GM18517 (cell line): ENCODE results near the gene OSBPL8.
"Not testable (repeated sequence)": the region's sequence is repeated elsewhere in the genome, so short reads cannot be mapped to it uniquely, and the experiment has no call there.

ENCODE experiments used
- ATAC-seq: cut with Tn5 transposase; IDR thresholded peaks from one replicate; pipeline ENCODE4 v1.9.1; 2021; ENCODE audit warnings: mild to moderate bottlenecking, moderate library complexity; ENCODE audit not compliant: unreplicated experiment

Gene OSBPL8

GRCh38 chr12:76374386-76375020 lies 185.1 kb downstream of the OSBPL8 start:
- ATAC-seq: no peak

GRCh38 chr12:76368230-76368629 lies 191.3 kb downstream of the OSBPL8 start:
- ATAC-seq: no peak

- no peak for ATAC-seq
These were observed 193.4 kb downstream of the OSBPL8 start for GRCh38 chr12:76366163-76366562.

DNA sequence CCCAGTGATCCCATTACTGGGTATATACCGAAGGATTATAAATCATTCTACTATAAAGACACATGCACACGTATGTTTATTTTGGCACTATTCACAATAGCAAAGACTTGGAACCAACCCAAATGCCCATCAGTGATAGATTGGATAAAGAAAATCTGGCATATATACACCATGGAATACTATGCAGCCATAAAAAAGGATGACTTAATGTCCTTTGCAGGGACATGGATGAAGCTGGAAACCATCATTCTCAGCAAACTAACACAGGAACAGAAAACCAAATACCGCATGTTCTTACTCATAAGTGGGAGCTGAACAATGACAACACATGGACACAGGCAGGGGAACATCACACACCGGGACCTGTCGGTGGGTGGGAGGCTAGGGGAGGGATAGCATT lies 195.4 kb downstream of the OSBPL8 start:
- not testable (repeated sequence) for ATAC-seq

DNA sequence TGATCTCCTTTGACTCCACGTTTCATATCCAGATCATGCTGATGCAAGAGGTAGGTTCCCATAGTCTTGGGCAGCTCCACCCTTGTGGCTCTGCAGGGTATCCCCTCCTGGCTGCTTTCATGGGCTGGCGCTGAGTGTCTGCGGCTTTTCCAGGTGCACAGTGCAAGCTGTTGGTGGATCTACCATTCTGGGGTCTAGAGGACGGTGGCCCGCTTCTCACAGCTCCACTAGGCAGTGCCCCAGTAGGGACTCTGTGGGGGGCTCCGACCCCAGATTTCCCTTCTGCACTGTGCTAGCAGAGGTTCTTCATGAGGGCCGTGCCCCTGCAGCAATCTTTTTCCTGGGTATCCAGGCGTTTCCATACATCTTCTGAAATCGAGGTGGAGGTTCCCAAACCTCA lies 199.3 kb downstream of the OSBPL8 start:
- ATAC-seq: no peak

DNA sequence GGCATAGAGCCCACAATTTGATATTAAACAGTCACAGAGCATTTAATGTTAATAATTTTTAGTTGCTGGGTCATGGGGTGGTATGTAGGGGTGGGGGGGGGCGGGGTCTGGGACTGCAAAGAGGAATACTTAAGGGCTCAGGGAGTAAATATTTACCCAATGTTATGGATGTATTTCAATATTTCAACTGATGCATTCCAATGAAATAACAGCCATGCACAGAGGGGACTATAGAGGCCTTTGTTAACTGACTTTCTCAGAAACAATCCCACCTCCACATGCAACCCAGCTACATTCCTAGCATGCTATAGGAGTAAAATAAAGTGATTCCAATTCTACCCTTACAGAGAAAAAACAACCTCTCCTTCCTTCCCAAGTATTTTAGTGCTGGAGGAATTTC lies 203.5 kb downstream of the OSBPL8 start:
- ATAC-seq: no peak

- peak; percentile 94 for ATAC-seq
These were observed 211.3 kb downstream of the OSBPL8 start, which contains the start of gene BBS10 for GRCh38 chr12:76348079-76348901. Gene BBS10 (minus strand): TSS chr12:76348415. CDS start chr12:76348358, 57 bp downstream.

DNA sequence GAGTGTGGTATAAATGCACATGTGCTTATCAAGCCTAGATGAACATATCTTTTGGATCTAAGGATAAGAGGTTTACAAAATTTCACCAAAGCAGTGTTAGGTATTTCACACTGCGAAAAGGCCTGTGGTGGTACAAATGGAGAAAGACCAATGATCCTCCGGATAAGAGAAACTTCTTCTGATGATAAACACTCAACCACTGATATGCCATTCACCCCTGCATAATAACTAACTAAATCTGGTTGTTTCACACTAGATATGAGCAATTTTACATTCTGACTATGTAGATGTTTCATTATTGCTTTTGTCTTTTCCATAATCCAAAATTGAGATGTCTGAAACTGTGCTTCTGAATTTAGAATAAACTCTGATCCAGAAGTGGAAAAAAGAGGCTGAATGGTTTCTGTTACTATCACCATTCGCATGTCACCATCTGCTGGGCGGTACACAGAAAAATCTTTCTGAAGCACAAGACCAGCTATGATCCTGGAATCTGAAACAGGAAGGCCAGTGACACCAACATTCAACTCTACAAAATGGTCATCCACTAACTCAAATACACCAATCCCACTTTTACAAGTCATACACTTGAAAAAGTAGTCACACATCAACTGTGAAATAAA lies 212.7 kb downstream of the OSBPL8 start:
- ATAC-seq: no peak

GRCh38 chr12:76346236-76346635 lies 213.3 kb downstream of the OSBPL8 start:
- no peak for ATAC-seq

- no peak for ATAC-seq
These were observed 214.0 kb downstream of the OSBPL8 start for GRCh38 chr12:76345569-76345968.

GRCh38 chr12:76341436-76342030 lies 218.0 kb downstream of the OSBPL8 start:
- no peak for ATAC-seq

DNA sequence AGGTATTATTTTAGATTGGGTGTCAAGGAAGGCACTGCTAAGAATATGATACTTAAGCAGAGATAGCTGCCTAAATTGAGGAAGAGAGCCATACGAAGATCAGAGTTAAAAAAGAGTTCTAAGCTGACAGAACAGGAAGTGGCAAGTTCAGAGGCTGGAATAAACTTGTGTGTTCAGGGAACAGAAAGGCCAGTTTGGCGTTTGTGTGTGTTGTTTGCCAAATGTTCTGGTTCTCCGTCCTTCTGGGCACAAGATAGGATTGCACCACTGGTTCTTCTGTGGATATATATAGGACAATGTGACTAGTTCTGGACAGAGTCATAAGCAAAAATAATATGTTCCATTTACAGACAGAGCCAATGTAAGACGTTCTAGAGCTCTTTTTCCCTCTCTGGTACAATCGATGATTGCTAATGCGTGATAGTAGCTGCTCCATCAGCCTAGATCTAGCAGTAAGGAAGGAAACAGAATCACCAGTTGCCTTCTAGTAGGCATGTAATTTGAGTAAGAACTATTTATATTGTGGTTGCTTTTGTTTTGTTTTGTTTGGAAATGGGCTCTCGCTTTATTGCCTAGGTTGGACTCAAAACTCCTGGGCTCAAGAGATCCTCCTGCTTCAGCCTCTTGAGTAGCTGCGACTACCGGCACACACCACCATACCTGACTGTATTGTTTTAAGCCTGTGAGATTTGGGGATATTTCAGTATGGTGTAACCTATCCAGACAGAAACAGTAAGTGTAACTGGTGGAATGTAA lies 218.7 kb downstream of the OSBPL8 start:
- ATAC-seq: no peak

DNA sequence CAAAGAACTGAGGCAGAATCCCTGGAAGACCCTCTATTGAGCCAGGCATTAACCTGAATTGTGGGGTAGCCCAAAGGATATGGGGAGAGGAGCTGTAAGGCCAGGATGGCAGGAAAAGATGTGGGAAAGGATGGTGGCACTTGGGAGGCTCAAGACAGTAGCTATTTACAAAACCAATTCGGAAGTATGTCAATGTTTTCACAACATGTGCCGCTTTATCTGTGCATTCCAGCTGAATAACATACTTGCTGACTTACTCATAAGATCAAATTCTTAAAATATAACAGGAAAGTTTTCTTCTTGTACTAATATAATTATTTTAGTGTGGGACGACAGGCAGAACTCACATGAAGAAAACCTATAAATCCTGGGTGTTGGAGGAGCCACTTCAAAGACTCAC lies 222.0 kb downstream of the OSBPL8 start:
- no peak for ATAC-seq

GRCh38 chr12:76332606-76333005 lies 227.0 kb downstream of the OSBPL8 start:
- no peak for ATAC-seq

DNA sequence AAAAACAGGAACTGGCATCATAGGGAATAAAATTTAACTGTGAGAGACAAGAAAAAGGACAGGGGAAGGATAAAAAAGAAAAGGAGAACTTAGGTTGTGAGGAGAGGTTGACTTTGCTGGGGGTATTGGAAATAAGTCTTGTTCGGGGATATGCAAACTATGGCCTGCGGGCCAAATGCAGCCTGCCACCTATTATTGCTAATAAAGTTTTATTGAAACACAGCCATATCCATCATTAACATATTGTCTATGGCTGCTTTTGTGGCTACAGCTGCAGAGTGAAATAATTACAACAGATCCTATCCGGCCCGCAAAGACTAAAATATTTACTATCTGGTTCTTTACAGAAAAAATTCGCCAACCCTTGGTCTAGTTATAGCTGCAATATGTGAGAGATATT lies 230.0 kb downstream of the OSBPL8 start:
- no peak for ATAC-seq

DNA sequence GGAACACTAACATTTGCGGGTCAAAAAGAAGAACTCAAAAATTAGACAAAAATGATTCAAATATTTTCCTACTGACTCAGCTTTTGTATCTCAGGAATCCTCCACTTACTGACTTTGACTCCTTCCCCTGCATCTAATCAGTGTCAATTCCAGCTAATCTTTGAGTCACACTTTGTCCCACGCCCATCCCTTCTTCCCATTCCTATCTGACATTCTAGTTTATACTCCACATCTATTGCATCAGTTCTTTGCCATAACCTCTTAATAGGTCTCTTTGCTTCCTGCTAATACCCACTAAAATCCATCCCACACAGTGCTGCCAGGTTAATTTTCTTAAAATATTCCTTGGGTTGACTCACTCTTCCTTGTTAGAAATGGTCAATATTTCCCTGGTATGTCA lies 230.4 kb downstream of the OSBPL8 start:
- no peak for ATAC-seq

DNA sequence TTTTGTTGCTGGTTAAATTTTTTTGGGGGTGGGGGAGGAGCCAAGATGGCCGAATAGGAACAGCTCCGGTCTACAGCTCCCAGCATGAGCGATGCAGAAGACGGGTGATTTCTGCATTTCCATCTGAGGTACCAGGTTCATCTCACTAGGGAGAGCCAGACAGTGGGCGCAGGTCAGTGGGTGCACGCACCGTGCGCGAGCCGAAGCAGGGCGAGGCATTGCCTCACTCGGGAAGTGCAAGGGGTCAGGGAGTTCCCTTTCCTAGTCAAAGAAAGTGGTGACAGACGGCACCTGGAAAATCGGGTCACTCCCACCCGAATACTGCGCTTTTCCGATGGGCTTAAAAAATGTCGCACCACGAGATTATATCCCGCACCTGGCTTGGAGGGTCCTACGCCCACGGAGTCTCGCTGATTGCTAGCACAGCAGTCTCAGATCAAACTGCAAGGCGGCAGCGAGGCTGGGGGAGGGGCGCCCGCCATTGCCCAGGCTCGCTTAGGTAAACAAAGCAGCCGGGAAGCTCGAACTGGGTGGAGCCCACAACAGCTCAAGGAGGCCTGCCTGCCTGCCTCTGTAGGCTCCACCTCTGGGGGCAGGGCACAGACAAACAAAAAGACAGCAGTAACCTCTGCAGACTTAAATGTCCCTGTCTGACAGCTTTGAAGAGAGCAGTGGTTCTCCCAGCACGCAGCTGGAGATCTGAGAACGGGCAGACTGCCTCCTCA lies 239.8 kb downstream of the OSBPL8 start:
- ATAC-seq: not testable (repeated sequence)

DNA sequence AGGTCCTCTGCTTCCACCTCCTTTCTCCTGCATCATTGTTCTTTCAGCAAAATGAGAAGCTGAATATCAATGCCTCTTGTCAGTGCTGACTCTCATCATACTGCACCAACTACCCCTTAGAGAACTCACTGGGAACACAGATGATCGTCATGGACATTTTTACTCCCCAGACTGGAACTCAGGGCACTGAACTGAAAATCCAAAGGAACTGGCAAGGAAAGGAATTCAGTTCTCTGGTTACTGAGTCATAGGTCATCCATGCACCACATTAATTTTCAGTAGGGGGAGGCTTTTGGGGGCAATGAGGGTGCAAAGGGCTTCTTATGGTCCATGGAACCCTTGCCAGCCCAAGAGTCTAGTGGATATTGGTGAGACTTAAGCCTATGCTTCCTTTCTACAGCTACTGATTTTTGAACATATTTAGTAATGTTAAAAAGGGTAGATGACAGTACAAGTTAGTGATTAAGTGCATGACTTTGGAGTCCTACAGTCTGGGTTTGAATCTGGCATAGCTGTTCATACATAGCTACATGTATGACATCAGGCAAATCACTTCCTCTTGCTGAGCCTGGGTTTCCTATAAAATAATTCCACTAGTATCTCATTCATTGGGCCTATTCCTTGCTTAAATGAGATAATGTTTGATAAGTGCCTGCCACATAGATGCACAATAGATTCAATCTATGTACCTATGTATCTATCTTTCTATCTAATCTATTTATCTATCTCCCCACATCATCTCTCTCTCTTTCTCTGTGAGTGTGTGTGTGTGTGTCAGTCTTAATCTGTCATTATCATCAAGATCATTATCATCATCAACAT lies 240.6 kb downstream of the OSBPL8 start:
- ATAC-seq: no peak

GRCh38 chr12:76317976-76318375 lies 241.6 kb downstream of the OSBPL8 start:
- no peak for ATAC-seq
